ENCODE measurements around the gene FBXL15.

DNA sequence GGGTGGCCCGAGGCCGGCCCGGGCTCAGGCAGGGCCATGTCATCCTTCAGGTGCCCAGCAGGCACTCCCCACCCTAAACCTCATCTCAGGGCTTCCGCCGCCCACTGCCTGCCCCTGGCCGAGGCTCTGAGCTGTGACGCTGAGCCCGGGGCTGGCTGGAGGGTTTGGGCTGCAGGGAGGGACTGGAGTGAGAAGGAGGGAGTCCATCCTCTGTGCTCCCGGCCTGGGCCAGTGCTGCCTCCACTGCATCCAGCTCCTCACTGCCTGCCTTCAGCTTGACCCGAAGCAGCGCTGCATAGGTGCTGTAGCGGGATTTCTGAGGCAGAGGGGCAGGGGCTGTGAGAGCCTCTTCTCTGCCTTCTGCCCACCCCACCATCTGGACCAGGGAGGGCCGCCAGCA, 17.5 kb upstream of the FBXL15 start:
- TF ChIP-seq EZH2 (IDR thresholded peaks at IDR 0.05; ENCODE audit: low read length) (no peak), CTCF (optimal IDR thresholded peaks at IDR 0.05 in 1 of 3, IDR thresholded peaks at IDR 0.05 in 1 of 3, conservative IDR thresholded peaks at IDR 0.05 in 1 of 3; ENCODE audit: extremely low read depth in 1 of 3, insufficient read depth in 2 of 3, low read length in 3 of 3) (no peak)

Measured in keratinocyte (primary cell).